NK-92 treated with Interleukin-12 subunit alpha and Interleukin-12 subunit beta, amount 100 ng/mL, for 24 hours (cell line): ENCODE measurements around the gene SS18L1.
"Not testable (repeated sequence)": the region's sequence is repeated elsewhere in the genome, so short reads cannot be mapped to it uniquely, and the experiment has no call there.

ENCODE experiments used
- DNase-seq: peaks from one replicate; lab custom pipeline; 2025; lab: John Stamatoyannopoulos, UW

Gene SS18L1

GRCh38 chr20:62137478-62138203, 5.9 kb upstream of the SS18L1 start:
- no peak for DNase-seq

GRCh38 chr20:62138204-62138543, 5.4 kb upstream of the SS18L1 start:
- no peak for DNase-seq

- no peak for DNase-seq
These were observed 4.7 kb upstream of the SS18L1 start for GRCh38 chr20:62138912-62139311.

GRCh38 chr20:62139636-62140035, 3.9 kb upstream of the SS18L1 start:
- DNase-seq: no peak

GRCh38 chr20:62141043-62141396, 2.5 kb upstream of the SS18L1 start:
- no peak for DNase-seq

- DNase-seq: no peak
These were observed 1.9 kb upstream of the SS18L1 start for GRCh38 chr20:62141397-62142251.

GRCh38 chr20:62142252-62143080, 1.1 kb upstream of the SS18L1 start:
- no peak for DNase-seq

- DNase-seq: no peak
These were observed 622 bp downstream of the SS18L1 start for GRCh38 chr20:62143957-62144825.

GRCh38 chr20:62145688-62146018, 2.1 kb downstream of the SS18L1 start:
- DNase-seq: no peak

GRCh38 chr20:62146019-62146755, 2.6 kb downstream of the SS18L1 start:
- no peak for DNase-seq

GRCh38 chr20:62147125-62147524, 3.6 kb downstream of the SS18L1 start:
- no peak for DNase-seq

GRCh38 chr20:62147528-62147927, 4.0 kb downstream of the SS18L1 start:
- no peak for DNase-seq

- not testable (repeated sequence) for DNase-seq
These were observed 4.8 kb downstream of the SS18L1 start for GRCh38 chr20:62148383-62148782.

- DNase-seq: no peak
These were observed 5.3 kb downstream of the SS18L1 start for GRCh38 chr20:62148908-62149314.

- no peak for DNase-seq
These were observed 6.2 kb downstream of the SS18L1 start for GRCh38 chr20:62149532-62150309.

GRCh38 chr20:62150310-62150575, 6.7 kb downstream of the SS18L1 start:
- no peak for DNase-seq

GRCh38 chr20:62151225-62151624, 7.7 kb downstream of the SS18L1 start:
- no peak for DNase-seq

GRCh38 chr20:62151835-62152364, 8.3 kb downstream of the SS18L1 start:
- DNase-seq: no peak

GRCh38 chr20:62155428-62156253, 12.1 kb downstream of the SS18L1 start:
- no peak for DNase-seq

- DNase-seq: no peak
These were observed 12.6 kb downstream of the SS18L1 start for GRCh38 chr20:62156254-62156556.
